HPDE6-E6E7 (cell line): Measurements from ENCODE around the gene PPIA.
"Not testable (repeated sequence)": the region's sequence is repeated elsewhere in the genome, so short reads cannot be mapped to it uniquely, and the experiment has no call there.

ENCODE experiments used
- DNase-seq: peaks from one replicate; pipeline ENCODE4 v3.0.0; 2011; ENCODE audit warnings: missing footprints; ENCODE audit errors: extremely low spot score

Gene PPIA

DNA sequence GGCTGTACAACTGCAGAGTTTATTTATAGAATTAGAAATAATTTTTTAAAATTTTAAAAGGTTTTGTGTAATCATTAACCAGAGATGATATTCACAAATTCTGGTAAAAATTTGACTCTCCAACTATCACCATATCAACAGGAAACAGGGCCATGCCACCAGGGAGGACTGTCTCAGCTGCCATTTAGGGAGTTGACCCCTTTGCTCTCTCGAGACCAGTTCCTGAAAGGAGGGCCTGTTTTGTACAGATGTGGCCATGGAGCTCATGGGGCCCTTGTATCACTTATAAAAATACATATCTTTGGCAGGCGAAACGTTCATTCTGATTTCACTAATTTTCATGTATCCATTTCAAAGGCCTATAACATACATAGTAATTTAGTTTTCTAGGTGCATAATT is 31.1 kb downstream of the PPIA start:
- DNase-seq: no peak

GRCh38 chr7:44838751-44839150 is 42.3 kb downstream of the PPIA start:
- no peak for DNase-seq

- not testable (repeated sequence) for DNase-seq
Observed at GRCh38 chr7:44842675-44843074, 46.2 kb downstream of the PPIA start.

DNA sequence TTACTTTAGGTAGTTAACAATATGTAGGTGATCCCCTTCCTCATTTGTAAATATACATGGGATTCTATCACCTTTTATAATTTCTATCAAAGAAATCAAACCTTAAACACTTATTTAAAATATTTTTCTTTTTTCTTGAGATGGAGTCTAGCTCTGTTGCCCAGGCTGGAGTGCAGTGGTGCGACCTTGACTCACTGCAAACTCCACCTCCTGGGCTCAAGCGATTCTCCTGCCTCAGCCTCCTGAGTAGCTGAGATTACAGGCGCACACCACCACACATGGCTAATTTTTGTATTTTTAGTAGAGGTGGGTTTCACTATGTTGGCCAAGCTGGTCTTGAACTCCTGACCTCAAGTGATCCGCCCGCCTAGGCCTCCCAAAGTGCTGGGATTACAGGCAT is 47.0 kb downstream of the PPIA start:
- DNase-seq: not testable (repeated sequence)

DNA sequence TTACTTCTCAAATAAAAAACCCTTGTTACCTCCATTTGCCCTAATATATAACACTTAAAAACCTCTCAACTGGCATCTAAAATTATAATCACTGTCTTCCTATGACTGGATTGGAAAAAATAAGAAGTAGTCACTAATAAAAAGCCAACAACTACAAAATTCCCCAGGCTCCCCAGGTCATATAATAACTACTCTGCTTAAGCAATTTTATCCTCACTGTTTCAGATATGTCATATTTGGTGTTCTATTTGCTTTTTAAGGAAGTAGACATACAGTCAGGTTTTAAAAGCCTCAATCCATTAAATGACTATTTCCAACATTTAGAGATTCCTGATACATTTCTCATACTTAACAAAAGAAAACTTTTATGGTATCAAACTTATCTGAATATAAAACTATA is 49.0 kb downstream of the PPIA start:
- no peak for DNase-seq

- not testable (repeated sequence) for DNase-seq
Observed at GRCh38 chr7:44846390-44846789, 49.9 kb downstream of the PPIA start.

GRCh38 chr7:44846816-44847508 is 50.5 kb downstream of the PPIA start:
- DNase-seq: no peak

GRCh38 chr7:44847509-44847919 is 51.0 kb downstream of the PPIA start:
- peak; percentile 92 for DNase-seq

DNA sequence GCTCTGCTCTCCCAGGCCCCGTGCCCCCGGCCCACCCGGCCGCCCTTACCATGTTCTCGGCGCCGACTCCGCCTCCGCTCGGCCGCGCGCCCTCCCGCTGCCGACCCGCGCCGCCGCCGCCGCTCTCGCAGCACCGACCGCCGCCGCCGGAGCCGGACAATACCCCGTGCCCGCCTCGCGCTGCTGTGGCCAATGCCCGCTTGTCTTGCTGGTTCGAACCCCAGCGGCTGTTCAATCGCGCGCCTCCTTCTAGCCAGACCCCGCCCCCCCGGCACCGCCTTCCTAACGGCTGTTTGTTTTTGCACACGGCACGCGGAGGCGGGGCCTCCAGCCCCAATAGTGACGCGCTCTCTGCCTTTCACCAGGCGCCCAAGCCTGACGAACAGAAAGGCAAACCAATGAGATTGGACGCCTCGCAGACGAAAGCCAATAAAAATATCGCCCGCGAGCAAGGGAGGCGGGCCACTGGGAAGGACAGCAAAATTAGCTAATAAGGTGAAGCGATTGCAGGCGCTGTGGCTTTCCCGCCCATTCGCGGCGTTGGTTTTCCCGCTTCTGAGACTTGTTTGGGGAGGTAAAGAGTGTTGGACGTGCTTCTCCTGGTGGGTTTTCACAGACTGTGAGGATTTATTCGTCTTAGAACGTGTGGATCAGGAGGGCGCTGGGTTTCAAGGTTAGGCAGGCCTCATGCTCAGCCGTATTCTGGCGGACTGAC is 51.6 kb downstream of the PPIA start, which contains the start of gene H2AZ2:
Gene H2AZ2 (minus strand): TSS at position 168 of the 715 bp plus-strand sequence. CDS start 116 bp downstream, at position 52.
- DNase-seq: peak; percentile 99

DNA sequence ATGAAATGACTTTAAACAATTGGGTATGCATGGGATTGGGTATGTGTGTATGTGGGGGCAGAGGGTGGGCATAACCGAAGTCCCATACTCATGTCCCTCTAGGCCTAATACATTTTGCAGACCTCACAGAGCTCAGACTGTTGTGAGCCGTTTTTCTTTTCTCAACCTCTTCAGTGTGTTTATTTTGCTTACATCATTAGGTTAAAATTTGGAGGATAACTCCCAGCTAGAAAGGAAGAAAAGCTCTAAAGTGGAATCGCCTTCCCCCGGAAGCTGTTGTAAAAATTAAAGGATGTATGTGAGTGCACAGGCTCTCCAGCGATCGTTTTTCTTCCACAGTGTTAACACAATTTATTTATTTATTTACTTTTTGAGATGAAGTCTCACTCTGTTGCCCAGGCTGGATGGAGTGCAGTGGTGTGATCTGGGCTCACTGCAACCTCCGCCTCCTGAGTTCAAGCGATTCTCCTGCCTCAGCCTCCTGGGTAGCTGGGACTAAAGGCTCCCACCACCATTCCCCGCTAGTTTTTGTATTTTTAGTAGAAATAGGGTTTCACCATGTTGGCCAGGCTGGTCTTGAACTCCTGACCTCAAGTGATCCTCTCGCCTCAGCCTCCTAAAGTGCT is 52.9 kb downstream of the PPIA start:
- DNase-seq: no peak

DNA sequence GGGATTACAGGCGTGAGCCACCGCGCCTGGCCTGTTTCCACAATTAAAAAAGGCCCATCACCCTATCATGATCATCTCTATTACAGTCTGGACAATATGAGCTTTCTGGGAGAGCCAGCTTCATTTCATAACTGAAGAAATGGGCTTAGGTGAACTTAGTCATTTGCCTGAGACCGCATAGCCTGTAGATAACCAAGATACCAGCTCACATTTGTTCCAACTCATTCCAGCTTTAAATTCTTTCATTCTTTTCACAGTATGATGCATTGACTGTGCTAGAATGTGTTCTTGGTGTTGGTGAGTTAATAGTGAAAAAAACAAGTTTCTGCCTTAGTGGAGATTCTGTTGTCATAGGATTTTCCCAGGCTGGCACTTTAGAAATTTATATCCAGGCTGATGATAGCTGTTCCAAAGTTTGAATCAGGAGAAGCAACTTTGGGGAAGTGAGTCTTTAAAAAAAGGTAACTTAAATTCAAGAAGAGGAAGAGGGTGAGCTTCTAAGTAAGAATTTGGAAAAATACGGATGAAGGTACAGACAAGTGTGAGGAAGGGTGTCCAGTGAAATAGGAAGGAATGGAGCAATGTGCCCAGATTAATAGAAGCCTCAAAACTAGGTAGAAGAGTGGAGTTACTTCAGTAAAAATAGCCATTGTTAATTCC is 53.5 kb downstream of the PPIA start:
- DNase-seq: no peak

GRCh38 chr7:44852590-44852989 is 56.1 kb downstream of the PPIA start:
- DNase-seq: no peak
